Retina (tissue), 1 donor: ENCODE data around the gene APOL1.

Experiments used
- DNase-seq: peaks from one replicate; pipeline ENCODE4 v3.0.0-alpha.2; 2016

The APOL1 gene

GRCh38 chr22:36295247-36295646 is 42.3 kb downstream of the APOL1 start:
- DNase-seq = no peak

DNA sequence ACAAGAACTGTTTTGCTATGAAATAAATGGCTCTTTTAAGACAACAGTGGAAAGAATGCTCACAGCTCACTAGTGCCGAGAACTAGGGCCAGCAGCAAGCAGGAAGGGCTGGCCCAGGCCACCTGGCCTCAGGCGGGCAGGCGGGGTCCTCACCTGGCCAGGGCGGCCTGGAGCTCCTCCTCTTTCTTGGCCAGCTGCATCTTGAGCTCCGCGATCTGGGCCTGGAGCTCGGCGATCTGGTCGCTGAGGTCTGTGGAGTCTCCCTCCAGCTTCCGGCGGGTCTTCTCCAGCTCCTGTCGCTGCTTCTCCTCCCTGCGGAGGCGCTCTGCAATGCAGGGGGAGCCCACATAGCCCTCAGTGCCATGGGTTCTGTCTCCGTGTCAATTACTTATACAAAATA is 43.8 kb downstream of the APOL1 start:
- DNase-seq = no peak

- DNase-seq = no peak
Measured at GRCh38 chr22:36297568-36297967, 44.6 kb downstream of the APOL1 start.

- DNase-seq = no peak
Measured at GRCh38 chr22:36298118-36298517, 45.2 kb downstream of the APOL1 start.

- no peak for DNase-seq
Measured at GRCh38 chr22:36298601-36299000, 45.7 kb downstream of the APOL1 start.

DNA sequence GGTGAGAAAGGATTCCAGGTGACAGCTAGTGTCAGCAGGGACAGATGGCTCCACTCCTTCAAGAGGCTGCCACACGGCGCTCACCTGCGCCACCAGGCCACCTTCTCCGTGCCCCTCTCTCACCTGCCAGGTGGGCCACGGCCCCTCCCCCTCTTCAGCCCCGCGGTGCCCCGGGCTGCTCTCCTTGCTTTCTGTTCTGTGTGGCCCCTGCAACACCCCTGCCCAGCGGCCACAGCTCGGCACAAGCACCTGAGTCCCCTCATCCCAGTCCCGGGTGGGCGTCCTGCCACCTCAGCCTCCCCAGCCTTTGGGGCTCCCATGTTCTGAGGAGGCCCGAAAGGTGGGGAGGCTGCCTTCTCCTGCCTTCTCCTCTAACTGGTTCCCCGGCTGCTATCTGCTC is 46.4 kb downstream of the APOL1 start:
- DNase-seq = no peak

GRCh38 chr22:36299911-36300310 is 47.0 kb downstream of the APOL1 start:
- no peak for DNase-seq

GRCh38 chr22:36300396-36301212 is 47.7 kb downstream of the APOL1 start:
- DNase-seq = no peak

GRCh38 chr22:36301384-36301828 is 48.5 kb downstream of the APOL1 start:
- DNase-seq = peak; percentile 78

GRCh38 chr22:36301851-36302250 is 48.9 kb downstream of the APOL1 start:
- no peak for DNase-seq

GRCh38 chr22:36302439-36303114 is 49.6 kb downstream of the APOL1 start:
- DNase-seq = no peak

DNA sequence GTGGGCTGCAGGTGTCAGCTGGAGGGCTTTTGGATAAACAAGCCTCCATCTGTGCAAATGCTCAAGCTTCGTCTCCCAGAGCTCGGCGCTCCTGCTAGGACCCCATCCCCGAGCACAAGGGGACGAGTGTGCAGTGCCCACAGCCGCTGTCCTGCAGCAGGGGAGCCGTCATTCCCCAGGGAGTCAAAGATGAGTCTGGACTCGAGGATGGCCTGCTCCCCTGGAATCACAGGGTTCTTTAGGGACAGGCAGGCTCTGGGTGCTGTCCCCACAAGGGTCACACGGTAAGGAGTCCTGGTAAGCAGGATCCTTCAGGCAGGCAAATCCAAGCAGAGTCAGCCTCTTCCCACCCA is 50.2 kb downstream of the APOL1 start:
- no peak for DNase-seq

DNA sequence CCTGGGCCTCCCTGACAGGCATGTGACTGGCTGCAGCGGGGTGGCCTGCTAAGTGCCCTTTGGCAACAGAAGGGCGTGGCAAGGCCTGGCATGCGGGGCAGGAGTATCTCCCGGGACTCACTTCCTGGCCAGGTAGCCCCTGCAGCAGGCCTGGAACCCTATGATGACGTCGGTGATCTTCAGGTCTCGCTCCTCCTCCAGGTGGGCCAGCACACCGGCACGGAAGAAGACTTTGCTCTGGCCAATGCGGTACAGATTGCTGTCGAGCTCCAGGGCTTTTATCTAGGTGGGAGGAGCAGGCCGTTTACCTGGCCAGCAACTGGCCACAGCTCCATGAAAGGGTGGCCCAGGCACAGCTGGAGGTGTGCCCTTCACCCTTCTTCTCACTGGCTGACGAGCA is 50.9 kb downstream of the APOL1 start:
- no peak for DNase-seq

- no peak for DNase-seq
Measured at GRCh38 chr22:36304429-36304828, 51.5 kb downstream of the APOL1 start.

GRCh38 chr22:36305813-36306212 is 52.9 kb downstream of the APOL1 start:
- DNase-seq = no peak

DNA sequence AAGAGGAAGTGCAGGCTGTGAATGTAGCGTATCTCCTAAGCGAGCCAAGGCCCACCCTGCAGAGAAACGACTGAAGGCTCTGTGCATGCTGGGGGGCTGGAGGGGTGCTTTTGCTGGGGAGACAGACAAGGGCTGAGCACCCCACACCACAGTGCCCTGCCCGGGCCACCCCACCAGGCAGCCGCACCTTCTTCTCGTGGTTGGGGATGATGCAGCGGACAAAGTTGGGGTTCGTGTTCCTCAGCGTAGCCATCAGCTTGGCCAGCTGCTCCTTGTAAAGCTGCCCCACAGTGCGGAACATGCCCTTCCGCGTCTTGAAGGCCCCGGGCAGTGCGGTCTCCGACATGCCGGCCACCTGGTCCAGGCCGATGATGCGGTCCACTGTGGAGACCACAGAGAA is 53.3 kb downstream of the APOL1 start:
- no peak for DNase-seq

DNA sequence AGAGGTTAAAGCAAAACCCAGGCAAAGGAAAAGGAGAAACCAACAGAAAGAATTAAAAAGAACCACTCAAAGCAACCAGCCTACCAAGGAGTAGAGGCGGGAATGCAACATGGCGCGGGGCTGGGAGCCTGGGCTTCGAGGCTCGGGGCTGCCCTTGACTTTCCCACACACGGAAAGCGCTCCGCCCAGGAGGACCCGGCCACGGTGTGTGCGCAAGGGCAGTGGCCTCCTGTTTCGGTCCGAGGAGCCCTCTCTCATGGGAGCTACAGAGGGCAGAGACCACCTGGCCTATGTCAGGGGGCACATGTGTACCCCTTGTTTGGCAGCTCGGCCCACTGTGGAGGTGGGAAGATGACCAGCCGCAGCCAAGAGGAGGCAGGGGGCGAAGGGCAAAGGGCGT is 55.9 kb downstream of the APOL1 start:
- DNase-seq = no peak

- no peak for DNase-seq
Measured at GRCh38 chr22:36311386-36312085, 58.6 kb downstream of the APOL1 start.

DNA sequence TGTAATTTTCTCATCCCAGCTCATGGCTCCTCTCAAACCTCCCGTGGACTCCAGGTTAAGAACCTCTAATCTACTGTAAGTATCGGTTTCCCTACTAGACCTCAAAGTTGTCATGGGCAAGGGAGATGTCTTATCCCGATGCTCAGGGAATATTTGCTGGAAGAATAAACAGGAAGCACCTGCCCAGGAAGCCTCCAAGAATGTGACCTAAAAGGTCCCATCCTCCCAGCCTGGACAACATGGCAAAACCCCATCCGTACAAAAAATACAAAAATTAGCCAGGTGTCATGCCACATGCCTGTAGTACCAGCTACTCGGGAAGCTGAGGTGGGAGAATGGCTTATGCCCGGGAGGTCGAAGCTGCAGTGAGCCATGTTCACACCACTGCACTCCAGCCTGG is 62.4 kb downstream of the APOL1 start:
- no peak for DNase-seq

GRCh38 chr22:36316419-36316818 is 63.5 kb downstream of the APOL1 start:
- DNase-seq = no peak
